ENCODE data around the gene ACOT8.

DNA sequence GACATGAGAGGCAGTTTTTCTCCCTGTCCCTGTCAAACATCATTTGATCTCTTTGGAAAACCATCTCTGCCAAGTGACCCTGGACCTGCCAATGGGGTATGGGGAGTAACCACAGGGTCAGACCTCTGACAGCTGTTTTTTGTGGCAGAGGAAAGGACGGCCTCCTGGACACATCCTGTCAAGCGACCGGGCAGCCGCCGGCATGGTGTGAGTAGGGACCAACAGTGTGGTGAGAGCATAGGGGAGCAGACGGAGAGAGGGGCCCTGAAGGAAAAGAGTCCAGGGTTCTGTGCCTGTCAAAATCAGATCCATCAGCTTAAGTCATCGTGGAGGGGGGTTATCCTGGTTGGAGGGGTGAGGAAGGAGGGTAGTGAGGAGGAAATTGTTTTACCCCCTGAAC, 55.3 kb downstream of the ACOT8 start:
- TF ChIP-seq, protein P1, sequence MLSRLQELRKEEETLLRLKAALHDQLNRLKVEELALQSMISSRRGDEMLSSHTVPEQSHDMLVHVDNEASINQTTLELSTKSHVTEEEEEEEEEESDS (CRISPR knock-in tag; IDR thresholded peaks at IDR 0.05) = no peak
- no peak for TF ChIP-seq ZNF146 (CRISPR knock-in tag; IDR thresholded peaks at IDR 0.05; ENCODE audit: unreplicated experiment)
- no peak for TF ChIP-seq MTF1 (CRISPR knock-in tag; IDR thresholded peaks at IDR 0.05; ENCODE audit: borderline replicate concordance)
- no peak for TF ChIP-seq POLR3A (IDR thresholded peaks at IDR 0.05; ENCODE audit: borderline replicate concordance, extremely low read depth, insufficient read depth, insufficient read length)
- TF ChIP-seq POLR2AphosphoS2 (IDR thresholded peaks at IDR 0.05; ENCODE audit: low read length) = no peak
- TF ChIP-seq SIN3A (IDR thresholded peaks at IDR 0.05; ENCODE audit: borderline replicate concordance in 2 of 2, control insufficient read depth in 1 of 2, low read depth in 2 of 2, low read length in 2 of 2) = no peak
- TF ChIP-seq EZH2 (IDR thresholded peaks at IDR 0.05; ENCODE audit: borderline replicate concordance, low read depth, low read length) = no peak
- no peak for TF ChIP-seq EP300 (IDR thresholded peaks at IDR 0.05; ENCODE audit: low read length)
- TF ChIP-seq, protein P2, sequence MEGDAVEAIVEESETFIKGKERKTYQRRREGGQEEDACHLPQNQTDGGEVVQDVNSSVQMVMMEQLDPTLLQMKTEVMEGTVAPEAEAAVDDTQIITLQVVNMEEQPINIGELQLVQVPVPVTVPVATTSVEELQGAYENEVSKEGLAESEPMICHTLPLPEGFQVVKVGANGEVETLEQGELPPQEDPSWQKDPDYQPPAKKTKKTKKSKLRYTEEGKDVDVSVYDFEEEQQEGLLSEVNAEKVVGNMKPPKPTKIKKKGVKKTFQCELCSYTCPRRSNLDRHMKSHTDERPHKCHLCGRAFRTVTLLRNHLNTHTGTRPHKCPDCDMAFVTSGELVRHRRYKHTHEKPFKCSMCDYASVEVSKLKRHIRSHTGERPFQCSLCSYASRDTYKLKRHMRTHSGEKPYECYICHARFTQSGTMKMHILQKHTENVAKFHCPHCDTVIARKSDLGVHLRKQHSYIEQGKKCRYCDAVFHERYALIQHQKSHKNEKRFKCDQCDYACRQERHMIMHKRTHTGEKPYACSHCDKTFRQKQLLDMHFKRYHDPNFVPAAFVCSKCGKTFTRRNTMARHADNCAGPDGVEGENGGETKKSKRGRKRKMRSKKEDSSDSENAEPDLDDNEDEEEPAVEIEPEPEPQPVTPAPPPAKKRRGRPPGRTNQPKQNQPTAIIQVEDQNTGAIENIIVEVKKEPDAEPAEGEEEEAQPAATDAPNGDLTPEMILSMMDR (IDR thresholded peaks at IDR 0.05 in 2 of 3, conservative IDR thresholded peaks at IDR 0.05 in 1 of 3; ENCODE audit: insufficient read depth in 2 of 3, low read depth in 1 of 3, low read length in 3 of 3) = no peak
- TF ChIP-seq, protein P3, sequence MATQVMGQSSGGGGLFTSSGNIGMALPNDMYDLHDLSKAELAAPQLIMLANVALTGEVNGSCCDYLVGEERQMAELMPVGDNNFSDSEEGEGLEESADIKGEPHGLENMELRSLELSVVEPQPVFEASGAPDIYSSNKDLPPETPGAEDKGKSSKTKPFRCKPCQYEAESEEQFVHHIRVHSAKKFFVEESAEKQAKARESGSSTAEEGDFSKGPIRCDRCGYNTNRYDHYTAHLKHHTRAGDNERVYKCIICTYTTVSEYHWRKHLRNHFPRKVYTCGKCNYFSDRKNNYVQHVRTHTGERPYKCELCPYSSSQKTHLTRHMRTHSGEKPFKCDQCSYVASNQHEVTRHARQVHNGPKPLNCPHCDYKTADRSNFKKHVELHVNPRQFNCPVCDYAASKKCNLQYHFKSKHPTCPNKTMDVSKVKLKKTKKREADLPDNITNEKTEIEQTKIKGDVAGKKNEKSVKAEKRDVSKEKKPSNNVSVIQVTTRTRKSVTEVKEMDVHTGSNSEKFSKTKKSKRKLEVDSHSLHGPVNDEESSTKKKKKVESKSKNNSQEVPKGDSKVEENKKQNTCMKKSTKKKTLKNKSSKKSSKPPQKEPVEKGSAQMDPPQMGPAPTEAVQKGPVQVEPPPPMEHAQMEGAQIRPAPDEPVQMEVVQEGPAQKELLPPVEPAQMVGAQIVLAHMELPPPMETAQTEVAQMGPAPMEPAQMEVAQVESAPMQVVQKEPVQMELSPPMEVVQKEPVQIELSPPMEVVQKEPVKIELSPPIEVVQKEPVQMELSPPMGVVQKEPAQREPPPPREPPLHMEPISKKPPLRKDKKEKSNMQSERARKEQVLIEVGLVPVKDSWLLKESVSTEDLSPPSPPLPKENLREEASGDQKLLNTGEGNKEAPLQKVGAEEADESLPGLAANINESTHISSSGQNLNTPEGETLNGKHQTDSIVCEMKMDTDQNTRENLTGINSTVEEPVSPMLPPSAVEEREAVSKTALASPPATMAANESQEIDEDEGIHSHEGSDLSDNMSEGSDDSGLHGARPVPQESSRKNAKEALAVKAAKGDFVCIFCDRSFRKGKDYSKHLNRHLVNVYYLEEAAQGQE (IDR thresholded peaks at IDR 0.05; ENCODE audit: borderline replicate concordance) = no peak
- TF ChIP-seq, protein P3 (CRISPR knock-in tag; IDR thresholded peaks at IDR 0.05; ENCODE audit: low read depth) = no peak
- no peak for TF ChIP-seq ZNF239 (CRISPR knock-in tag; IDR thresholded peaks at IDR 0.05)
- no peak for TF ChIP-seq IFI16 (CRISPR knock-in tag; IDR thresholded peaks at IDR 0.05)
- no peak for TF ChIP-seq CHD2 (IDR thresholded peaks at IDR 0.05; ENCODE audit: low read depth, low read length)
- no peak for TF ChIP-seq RBM39 (optimal IDR thresholded peaks at IDR 0.05; ENCODE audit: low read depth, low read length)

Measured in K562 (cell line).